ENCODE data around the gene DOK7. TPM values are rescaled to one million over a fixed set of nuclear protein-coding genes. Genes with fewer than 3 reads are reported as not detected.

Gene DOK7
- total and polyA plus RNA-seq, 2 of the 4 experiments (the other 2 are of a cell fraction): not detected

- no peak overlapping the region for H3K23ac ChIP-seq (ENCODE audit: low read depth, low read length)
- 77% methylated on average over 4 of the region's 14 CpGs; no CpG with 5 or more reads in 1 of the 2 experiments for WGBS, 2 experiments (ENCODE audit: extremely low coverage in 2 of 2, insufficient read length in 1 of 2)
- TF ChIP-seq POLR2A (IDR thresholded peaks at IDR 0.05; ENCODE audit: low read depth, low read length): no peak
- no peak for TF ChIP-seq RCOR1 (IDR thresholded peaks at IDR 0.05; ENCODE audit: insufficient replicate concordance, low read length)
- no peak for TF ChIP-seq CEBPB (IDR thresholded peaks at IDR 0.05; ENCODE audit: low read depth, low read length)
- no peak for TF ChIP-seq SMC3 (IDR thresholded peaks at IDR 0.05; ENCODE audit: low read depth, low read length)
- no peak for TF ChIP-seq CTCF (conservative IDR thresholded peaks at IDR 0.05; ENCODE audit: low read depth, low read length)
- no peak for TF ChIP-seq ELK1 (IDR thresholded peaks at IDR 0.05; ENCODE audit: borderline replicate concordance, low read depth, low read length)
- no peak for TF ChIP-seq USF2 (IDR thresholded peaks at IDR 0.05; ENCODE audit: low read depth, low read length)
- no peak overlapping the region for H2BK20ac ChIP-seq (ENCODE audit: low read depth, low read length)
- no peak overlapping the region for H3K9ac ChIP-seq (ENCODE audit: low read depth, low read length)
- no peak overlapping the region for H3K18ac ChIP-seq (ENCODE audit: low read depth, low read length)
- H3K56ac ChIP-seq (ENCODE audit: extremely low read depth, insufficient read depth, low read length): no peak overlapping the region
- no peak overlapping the region for H2BK5ac ChIP-seq (ENCODE audit: low read depth, low read length, poor library complexity, severe bottlenecking)
- H3K36me3 ChIP-seq (ENCODE audit: control insufficient read depth, insufficient read depth, low read length): peaks cover 3% of the 10 kb centered on the region; the same call in 1 of the 2 replicates
- no peaks in the 10 kb centered on the region for H3K4me1 ChIP-seq (ENCODE audit: control insufficient read depth, insufficient read depth, low read length)
- ATAC-seq (ENCODE audit: low read depth): no peak
- no peak overlapping the region for H4K5ac ChIP-seq (ENCODE audit: low read depth, low read length)
- no peak overlapping the region for H2BK120ac ChIP-seq (ENCODE audit: low read depth, low read length)
- H3K9me3 ChIP-seq (ENCODE audit: control insufficient read depth, insufficient read depth, low read length): no peaks in the 10 kb centered on the region
- H3K14ac ChIP-seq (replicated peaks; ENCODE audit: low read depth, low read length): no peak overlapping the region
- H3K9me1 ChIP-seq (ENCODE audit: insufficient read depth, low read length): no peaks in the 10 kb centered on the region
- H4K20me1 ChIP-seq (ENCODE audit: insufficient read depth, low read length): peaks cover 24% of the 10 kb centered on the region
- no peak overlapping the region for H2AK5ac ChIP-seq (ENCODE audit: low read depth, low read length)
- POLR2A ChIA-PET (ENCODE audit: unreplicated experiment): no interaction called here
- intact Hi-C loops (cut with micrococcal nuclease) (no loop called here), in situ Hi-C loops (cut with MboI; ENCODE audit: low sequenced_read_pairs) (no loop called here), dilution Hi-C loops (cut with HindIII; ENCODE audit: low sequenced_read_pairs, unreplicated experiment) (no loop called here)
- H3K4me3 ChIP-seq (ENCODE audit: insufficient read depth, low read depth, low read length): no peak overlapping the region
- H2AK9ac ChIP-seq (replicated peaks; ENCODE audit: low read depth, low read length, poor library complexity): no peak overlapping the region
- no peak overlapping the region for H4K8ac ChIP-seq (ENCODE audit: low read depth in 2 of 2, low read length in 2 of 2)
- no peak overlapping the region for H2AFZ ChIP-seq (replicated peaks; ENCODE audit: low read length, poor library complexity)
- no peak for DNase-seq
- BruUV-seq (replicated peaks): no TSS peak
- no peak overlapping the region for H2BK15ac ChIP-seq (ENCODE audit: low read depth, low read length)
- H4K91ac ChIP-seq (ENCODE audit: insufficient read depth, low read depth, low read length): no peak overlapping the region
- H3K79me1 ChIP-seq (ENCODE audit: low read depth in 1 of 2, low read length in 2 of 2): peaks cover 0 to 3% of the 10 kb centered on the region in 2 experiments; a peak in 1 of 4 replicates
- no peak overlapping the region for H3K27ac ChIP-seq (ENCODE audit: insufficient read depth, low read length)
- H3K4me2 ChIP-seq (ENCODE audit: low read depth, low read length): no peak overlapping the region
- CTCF ChIA-PET: no interaction called here
- H3K27me3 ChIP-seq (ENCODE audit: control insufficient read depth, insufficient read depth, low read length): peaks cover 4% of the 10 kb centered on the region; the same call in 1 of the 2 replicates
- no peak overlapping the region for H3K4ac ChIP-seq (ENCODE audit: low read depth, low read length)
These were observed 32.9 kb downstream of the DOK7 start for GRCh38 chr4:3496021-3496420.
